Osteocyte (in vitro differentiated cells): ENCODE data around the gene TRAF3. TPM values are rescaled to one million over a fixed set of nuclear protein-coding genes. Genes with fewer than 3 reads are reported as not detected.

Source experiments
- DNase-seq: peaks from one replicate; pipeline ENCODE4 v3.0.0; 2021; ENCODE audit warnings: mixed read lengths; ENCODE audit not compliant: unreplicated experiment; ENCODE audit errors: extremely low spot score
- H3K27ac Mint-ChIP-seq: one replicate; pipeline ENCODE4 v1.8.0; 2021; ENCODE audit warnings: mild to moderate bottlenecking, mixed read lengths; ENCODE audit not compliant: unreplicated experiment
- H3K27me3 Mint-ChIP-seq: one replicate; pipeline ENCODE4 v1.8.0; 2021; ENCODE audit warnings: mixed read lengths; ENCODE audit not compliant: unreplicated experiment
- H3K36me3 Mint-ChIP-seq: one replicate; pipeline ENCODE4 v1.8.0; 2021; ENCODE audit warnings: mixed read lengths; ENCODE audit not compliant: unreplicated experiment
- H3K4me1 Mint-ChIP-seq: one replicate; pipeline ENCODE4 v1.8.0; 2021; ENCODE audit warnings: mixed read lengths; ENCODE audit not compliant: unreplicated experiment
- H3K4me3 Mint-ChIP-seq: one replicate; pipeline ENCODE4 v1.8.0; 2021; ENCODE audit warnings: mild to moderate bottlenecking, moderate library complexity, mixed read lengths; ENCODE audit not compliant: unreplicated experiment
- H3K9me3 Mint-ChIP-seq: one replicate; pipeline ENCODE4 v1.8.0; 2021; ENCODE audit warnings: mixed read lengths; ENCODE audit not compliant: unreplicated experiment
- CTCF ChIP-seq: fragments of 200-600 bp; sonication (generic); IDR thresholded peaks from 2 replicates; pipeline ENCODE4 v1.5.0; 2021; ENCODE audit warnings: antibody characterized with exemption, mild to moderate bottlenecking, moderate library complexity
- total RNA-seq: library from RNA; stranded (reverse); gene quantifications from 2 replicates; pipeline ENCODE4 v1.2.1, GENCODE V29; 2021

Gene TRAF3
- total RNA-seq, 1 donor from 2014 or later, result 15.9 TPM

GRCh38 chr14:102910442-102910841 lies 133.2 kb downstream of the TRAF3 start:
- Mint-ChIP-seq H3K9me3 (no peaks in the 10 kb centered on the region), H3K27ac (no peak overlapping the region), H3K36me3 (peaks cover 6% of the 10 kb centered on the region), H3K4me1 (no peaks in the 10 kb centered on the region), H3K4me3 (no peak overlapping the region), H3K27me3 (no peaks in the 10 kb centered on the region)
- no peak for TF ChIP-seq CTCF
- no peak for DNase-seq

- H3K36me3 Mint-ChIP-seq, result peaks cover 1% of the 10 kb centered on the region
- H3K4me3 Mint-ChIP-seq, result no peak overlapping the region
- no peak overlapping the region for H3K27ac Mint-ChIP-seq
- no peaks in the 10 kb centered on the region for H3K4me1 Mint-ChIP-seq
- DNase-seq, result no peak
- no peaks in the 10 kb centered on the region for H3K27me3 Mint-ChIP-seq
- TF ChIP-seq CTCF, result no peak
- H3K9me3 Mint-ChIP-seq, result no peaks in the 10 kb centered on the region
These were observed 134.3 kb downstream of the TRAF3 start for GRCh38 chr14:102911541-102911951.

- no peak overlapping the region for H3K4me3 Mint-ChIP-seq
- H3K27me3 Mint-ChIP-seq, result no peaks in the 10 kb centered on the region
- TF ChIP-seq CTCF, result no peak
- no peaks in the 10 kb centered on the region for H3K9me3 Mint-ChIP-seq
- H3K27ac Mint-ChIP-seq, result no peak overlapping the region
- DNase-seq, result no peak
- H3K36me3 Mint-ChIP-seq, result peaks cover 1% of the 10 kb centered on the region
- no peaks in the 10 kb centered on the region for H3K4me1 Mint-ChIP-seq
These were observed 134.9 kb downstream of the TRAF3 start for GRCh38 chr14:102911991-102912761.

GRCh38 chr14:102913341-102914211 lies 136.3 kb downstream of the TRAF3 start:
- peaks cover 1% of the 10 kb centered on the region for H3K36me3 Mint-ChIP-seq

More at GRCh38 chr14:102913341-102914211, 136.3 kb downstream of the TRAF3 start:
- TF ChIP-seq CTCF, result no peak
- H3K27me3 Mint-ChIP-seq, result no peaks in the 10 kb centered on the region
- H3K4me1 Mint-ChIP-seq, result no peaks in the 10 kb centered on the region
- H3K4me3 Mint-ChIP-seq, result no peak overlapping the region
- H3K9me3 Mint-ChIP-seq, result no peaks in the 10 kb centered on the region
- no peak overlapping the region for H3K27ac Mint-ChIP-seq
- DNase-seq, result no peak
